ENCODE data around the gene FBXL17. TPM values are rescaled to one million over a fixed set of nuclear protein-coding genes. Genes with fewer than 3 reads are reported as not detected.

The FBXL17 gene
- total RNA-seq (2022; extraction: Qiagen RNA extraction; ENCODE audit: low read depth) = 6.4 to 8.9 TPM (median 7.8 TPM) in 5 replicates

GRCh38 chr5:108381954-108382783 lies at the start of gene FBXL17:
TSS of gene FBXL17 (minus strand) at chr5:108382098.

All from A549 treated with DMSO at 1 μM for 4 hours (cell line).